Stimulated activated memory B cell treated with anti-CD40 and anti-IgM and Interleukin-4, amounts not matched to agents 10 μg/mL and 1 μg/mL and 100 μg/mL, for 72 hours (primary cell): ENCODE measurements around the gene CTU2.
A peak's percentile ranks its signal among the peaks of the same experiment; 100 is the strongest.
"Not testable (repeated sequence)": the region's sequence is repeated elsewhere in the genome, so short reads cannot be mapped to it uniquely, and the experiment has no call there.

ENCODE experiments used
- ATAC-seq: fragments of 150-1000 bp; cut with Tn5 transposase; 2 replicates; pipeline ENCODE4 v1.10.0; 2021
- H3K27ac Mint-ChIP-seq: one replicate; pipeline ENCODE4 v1.8.0; 2022; ENCODE audit warnings: mild to moderate bottlenecking, mixed read lengths
- H3K27me3 Mint-ChIP-seq: one replicate; pipeline ENCODE4 v1.8.0; 2022; ENCODE audit warnings: mixed read lengths
- H3K36me3 Mint-ChIP-seq: one replicate; pipeline ENCODE4 v1.8.0; 2022; ENCODE audit warnings: mixed read lengths
- H3K4me1 Mint-ChIP-seq: one replicate; pipeline ENCODE4 v1.8.0; 2022; ENCODE audit warnings: mixed read lengths
- H3K4me3 Mint-ChIP-seq: one replicate; pipeline ENCODE4 v1.8.0; 2022; ENCODE audit warnings: mild to moderate bottlenecking, moderate library complexity, mixed read lengths
- H3K9me3 Mint-ChIP-seq: one replicate; pipeline ENCODE4 v1.8.0; 2022; ENCODE audit warnings: mixed read lengths

CTU2 gene

DNA sequence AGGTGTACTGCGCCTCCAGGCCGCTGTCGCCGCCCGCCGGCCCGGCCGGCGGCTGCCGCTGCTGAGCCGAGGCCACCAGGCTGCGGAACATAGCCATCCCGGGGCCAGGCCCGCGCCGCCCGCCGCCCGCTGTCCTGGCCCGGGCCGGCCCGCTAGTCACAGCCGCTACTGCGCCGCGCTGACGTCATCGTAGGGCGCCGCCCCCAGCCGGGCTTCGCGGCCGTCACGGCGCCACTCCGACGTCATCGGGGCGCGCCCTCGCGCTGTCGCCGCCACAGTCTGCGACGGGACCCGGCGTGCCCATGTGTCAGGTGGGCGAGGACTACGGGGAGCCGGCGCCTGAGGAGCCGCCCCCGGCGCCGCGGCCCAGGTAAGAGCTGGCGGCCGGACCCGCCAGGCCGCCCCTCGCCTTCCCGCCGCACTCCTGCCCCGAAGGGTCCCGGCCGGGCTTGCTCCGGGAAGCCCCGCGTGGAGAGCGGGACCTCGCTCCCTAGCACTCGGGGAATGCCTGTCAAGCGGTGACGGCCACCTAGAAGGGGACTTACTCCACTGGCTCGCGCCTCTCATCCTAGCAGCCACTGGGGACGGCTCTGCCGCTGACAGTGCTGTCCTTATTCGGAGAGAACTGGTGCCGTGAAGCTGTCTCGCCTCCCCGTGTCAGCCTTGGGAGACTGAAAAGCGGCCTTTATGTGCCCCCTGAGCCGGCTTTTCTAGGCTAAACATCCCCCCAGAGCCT is at the start of gene CTU2, which contains the start of gene RNF166:
Gene CTU2 (plus strand): TSS at position 275 of the 736 bp plus-strand sequence. CDS start 28 bp downstream, at position 303.
Gene RNF166 (minus strand): TSS at position 180 of the 736 bp plus-strand sequence. CDS start 83 bp downstream, at position 97.
- peak; percentile 86 for ATAC-seq
- Mint-ChIP-seq H3K36me3 (no peaks in the 10 kb centered on the region), H3K4me3 (peak within 1 kb of the TSS; percentile 73), H3K9me3 (no peaks in the 10 kb centered on the region), H3K4me1 (peaks cover 70% of the 10 kb centered on the region), H3K27ac (peak within 1 kb of the TSS; percentile 61), H3K27me3 (no peaks in the 10 kb centered on the region)

- H3K36me3 Mint-ChIP-seq, result peaks cover 34% of the 10 kb centered on the region
- no peak overlapping the region for H3K4me3 Mint-ChIP-seq
- H3K27ac Mint-ChIP-seq, result no peak overlapping the region
- H3K4me1 Mint-ChIP-seq, result peaks cover 30% of the 10 kb centered on the region
- no peak for ATAC-seq
- H3K27me3 Mint-ChIP-seq, result no peaks in the 10 kb centered on the region
- H3K9me3 Mint-ChIP-seq, result no peaks in the 10 kb centered on the region
Observed at GRCh38 chr16:88657371-88657770, 48.9 kb upstream of the CTU2 start.

DNA sequence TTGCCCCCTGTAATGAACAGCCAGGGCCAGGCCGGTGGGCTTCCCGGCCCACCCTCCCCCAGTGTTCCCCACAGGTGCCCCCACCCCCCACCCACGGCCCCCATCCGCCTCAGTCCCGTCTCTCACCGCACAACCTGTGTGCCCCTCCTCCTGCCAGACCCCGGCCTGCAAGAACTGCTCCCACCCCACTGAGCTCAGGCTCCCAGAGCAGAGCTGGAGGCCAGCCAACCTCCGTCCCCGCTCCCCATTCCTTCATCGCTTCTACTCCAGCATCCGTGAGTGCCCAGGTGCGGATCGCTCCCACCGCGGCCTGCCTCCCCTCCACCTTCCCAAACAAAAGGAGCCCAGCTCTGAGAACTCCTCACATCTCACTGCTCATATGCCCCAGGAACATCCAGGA is 47.6 kb upstream of the CTU2 start:
- Mint-ChIP-seq H3K27me3 (no peaks in the 10 kb centered on the region), H3K4me1 (peaks cover 28% of the 10 kb centered on the region), H3K4me3 (no peak overlapping the region), H3K27ac (peak overlapping the region; percentile 14), H3K9me3 (no peaks in the 10 kb centered on the region), H3K36me3 (peaks cover 26% of the 10 kb centered on the region)
- no peak for ATAC-seq

DNA sequence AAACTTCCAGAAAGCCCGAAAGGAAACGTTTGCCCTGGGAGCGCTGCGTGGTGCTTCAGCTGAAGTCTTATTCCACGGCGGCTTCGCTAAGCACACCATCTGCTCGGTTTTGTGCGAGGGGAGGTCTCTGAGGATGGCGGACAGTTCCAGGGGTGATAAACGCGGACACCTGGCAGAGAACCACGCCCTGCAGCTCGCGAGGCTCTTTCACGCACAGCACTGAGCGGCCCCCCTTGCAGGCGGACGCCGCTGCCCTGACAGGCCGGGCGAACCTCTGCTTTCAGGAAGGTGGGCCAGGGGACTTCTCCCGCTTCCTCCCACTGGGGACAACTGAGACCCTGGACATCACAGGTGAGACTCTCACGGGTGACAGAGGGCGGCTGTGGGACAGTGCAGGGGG is 47.1 kb upstream of the CTU2 start:
- no peak for ATAC-seq
- Mint-ChIP-seq H3K4me1 (peaks cover 31% of the 10 kb centered on the region), H3K27me3 (no peaks in the 10 kb centered on the region), H3K36me3 (peaks cover 23% of the 10 kb centered on the region), H3K4me3 (no peak overlapping the region), H3K9me3 (no peaks in the 10 kb centered on the region), H3K27ac (peak overlapping the region; percentile 14)

GRCh38 chr16:88661468-88661867 is 44.8 kb upstream of the CTU2 start:
- no peak for ATAC-seq
- peaks cover 28% of the 10 kb centered on the region for H3K4me1 Mint-ChIP-seq
- H3K4me3 Mint-ChIP-seq, result peak overlapping the region; percentile 84
- no peaks in the 10 kb centered on the region for H3K27me3 Mint-ChIP-seq
- H3K36me3 Mint-ChIP-seq, result peaks cover 13% of the 10 kb centered on the region
- no peaks in the 10 kb centered on the region for H3K9me3 Mint-ChIP-seq
- peak overlapping the region; percentile 93 for H3K27ac Mint-ChIP-seq

DNA sequence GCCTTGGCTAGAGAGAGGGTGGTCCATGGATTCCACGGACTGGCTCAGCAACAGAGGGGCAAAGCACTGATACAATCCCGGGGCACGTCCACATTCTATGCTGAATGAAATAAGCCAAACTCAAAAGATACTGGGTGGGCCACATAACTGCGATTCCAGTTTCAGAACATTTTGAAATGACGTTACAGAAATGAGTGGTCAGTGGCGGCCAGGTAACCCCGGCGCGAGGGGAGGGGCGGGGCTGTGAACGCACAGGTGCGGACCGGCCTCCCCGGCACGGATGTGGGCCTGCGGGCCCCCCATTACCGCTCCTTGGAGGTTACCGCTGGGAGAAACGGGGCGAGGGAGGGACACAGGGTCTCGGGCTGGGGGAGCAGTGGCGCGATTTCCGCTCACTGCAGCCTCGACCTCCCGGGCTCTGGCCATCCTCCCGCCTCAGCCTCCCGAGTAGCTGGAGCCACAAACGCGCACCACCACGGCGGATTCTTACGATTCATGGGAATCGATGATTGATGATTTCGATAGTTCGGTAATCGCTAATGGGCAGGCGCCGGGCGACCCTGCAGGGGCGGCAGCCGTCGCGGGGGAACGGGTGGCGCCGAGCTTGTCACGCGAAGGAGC is 44.0 kb upstream of the CTU2 start:
- ATAC-seq, result no peak
- no peaks in the 10 kb centered on the region for H3K27me3 Mint-ChIP-seq
- peak overlapping the region; percentile 84 for H3K4me3 Mint-ChIP-seq

DNA sequence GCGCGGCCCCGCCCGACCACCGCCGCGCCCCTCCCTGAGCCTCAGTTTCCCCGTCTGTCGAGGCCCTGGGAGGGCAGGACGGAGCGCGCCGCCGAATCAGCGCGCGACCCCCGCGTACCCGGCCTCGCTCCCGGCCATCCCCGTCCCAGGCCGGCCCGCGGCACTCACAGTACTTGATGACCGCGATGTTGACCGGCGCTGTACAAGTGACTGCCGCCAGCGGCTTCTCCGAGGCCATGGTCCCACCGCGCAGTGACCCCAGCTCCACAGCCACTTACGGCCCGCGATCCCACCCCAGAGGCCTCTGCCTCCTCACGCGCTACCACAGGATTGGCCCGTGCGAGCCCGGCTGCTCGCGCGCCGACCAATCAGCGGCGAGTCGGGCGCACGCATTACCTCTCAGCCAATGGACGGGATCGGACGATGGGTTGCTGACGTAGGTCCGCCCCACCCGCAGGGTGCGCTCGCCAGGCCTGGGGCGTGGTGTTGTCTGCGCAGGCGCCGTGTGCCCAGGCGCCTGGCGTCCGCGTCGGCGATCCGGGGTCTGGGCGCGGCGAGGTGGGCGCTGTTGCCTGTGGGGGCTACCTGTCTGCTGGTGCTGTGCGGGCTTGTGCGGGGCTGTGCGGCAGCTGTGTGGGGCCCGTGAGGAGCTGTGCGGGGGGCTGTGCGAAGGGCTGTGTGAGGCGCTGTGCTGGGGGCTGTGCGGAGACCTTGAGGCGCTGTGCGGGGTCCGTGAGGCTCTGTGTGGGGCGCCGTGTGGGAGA is 43.3 kb upstream of the CTU2 start, which contains the start of gene MVD:
Gene MVD (minus strand): TSS at position 249 of the 764 bp plus-strand sequence. CDS start 11 bp downstream, at position 238.
- peaks cover 12% of the 10 kb centered on the region for H3K36me3 Mint-ChIP-seq
- H3K9me3 Mint-ChIP-seq, result no peaks in the 10 kb centered on the region
- peak within 1 kb of the TSS; percentile 84 for H3K4me3 Mint-ChIP-seq
- peaks cover 34% of the 10 kb centered on the region for H3K4me1 Mint-ChIP-seq
- peak; percentile 99 for ATAC-seq
- peak within 1 kb of the TSS; percentile 93 for H3K27ac Mint-ChIP-seq
- no peaks in the 10 kb centered on the region for H3K27me3 Mint-ChIP-seq

More for the DNA sequence above, 44.0 kb upstream of the CTU2 start:
- peaks cover 31% of the 10 kb centered on the region for H3K4me1 Mint-ChIP-seq
- H3K27ac Mint-ChIP-seq, result peak overlapping the region; percentile 93
- peaks cover 12% of the 10 kb centered on the region for H3K36me3 Mint-ChIP-seq
- no peaks in the 10 kb centered on the region for H3K9me3 Mint-ChIP-seq

DNA sequence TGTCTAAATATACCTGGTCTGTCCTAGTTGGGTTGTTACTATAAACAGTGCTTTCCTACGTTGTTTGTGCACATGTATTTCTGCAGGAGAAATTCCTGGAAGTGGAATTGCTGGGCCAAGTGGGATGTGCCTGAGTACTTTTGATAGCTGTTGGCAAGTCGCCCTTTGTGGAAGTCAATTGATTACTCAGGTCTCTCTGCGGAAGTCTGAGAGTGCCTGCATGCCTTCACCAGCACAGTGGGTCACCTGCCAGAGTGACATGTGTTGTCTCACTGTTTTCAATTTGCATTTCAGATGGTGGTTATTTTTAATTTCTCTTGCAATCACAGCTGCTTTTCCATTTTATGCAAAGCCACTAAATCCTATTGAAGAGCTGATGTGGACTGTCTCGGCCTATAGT is 41.2 kb upstream of the CTU2 start:
- Mint-ChIP-seq H3K27ac (no peak overlapping the region), H3K36me3 (peaks cover 15% of the 10 kb centered on the region), H3K27me3 (no peaks in the 10 kb centered on the region), H3K4me3 (peak overlapping the region; percentile 5), H3K4me1 (peaks cover 27% of the 10 kb centered on the region), H3K9me3 (no peaks in the 10 kb centered on the region)
- no peak for ATAC-seq

GRCh38 chr16:88665570-88665969 is 40.7 kb upstream of the CTU2 start:
- H3K9me3 Mint-ChIP-seq, result no peaks in the 10 kb centered on the region
- ATAC-seq, result no peak
- H3K4me3 Mint-ChIP-seq, result no peak overlapping the region
- no peak overlapping the region for H3K27ac Mint-ChIP-seq
- peaks cover 15% of the 10 kb centered on the region for H3K36me3 Mint-ChIP-seq
- H3K27me3 Mint-ChIP-seq, result no peaks in the 10 kb centered on the region
- peaks cover 27% of the 10 kb centered on the region for H3K4me1 Mint-ChIP-seq

- H3K27me3 Mint-ChIP-seq, result no peaks in the 10 kb centered on the region
- peaks cover 12% of the 10 kb centered on the region for H3K4me1 Mint-ChIP-seq
- ATAC-seq, result no peak
- H3K9me3 Mint-ChIP-seq, result no peaks in the 10 kb centered on the region
- peaks cover 15% of the 10 kb centered on the region for H3K36me3 Mint-ChIP-seq
- no peak overlapping the region for H3K4me3 Mint-ChIP-seq
- no peak overlapping the region for H3K27ac Mint-ChIP-seq
Observed at GRCh38 chr16:88667461-88667860, 38.8 kb upstream of the CTU2 start.

DNA sequence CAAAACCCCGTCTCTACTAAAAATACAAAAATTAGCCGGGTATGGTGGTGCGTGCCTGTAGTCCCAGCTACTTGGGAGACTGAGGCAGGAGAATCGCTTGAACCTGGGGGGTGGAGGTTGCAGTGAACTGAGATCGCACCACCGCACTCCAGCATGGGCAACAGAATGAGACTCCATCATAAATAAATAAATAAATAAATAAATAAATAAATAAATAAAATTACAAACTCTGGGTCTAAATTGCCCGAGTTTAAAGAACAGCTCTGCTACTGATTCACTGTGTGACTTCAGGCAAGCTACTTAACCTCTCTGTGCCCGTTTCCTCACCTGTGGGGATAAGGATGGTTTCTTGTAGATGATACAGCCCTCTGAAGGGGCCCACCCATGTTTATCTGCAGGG is 36.8 kb upstream of the CTU2 start:
- ATAC-seq, H3K27me3 Mint-ChIP-seq, H3K27ac Mint-ChIP-seq, H3K4me3 Mint-ChIP-seq, H3K9me3 Mint-ChIP-seq: not testable (repeated sequence)
- H3K36me3 Mint-ChIP-seq, result peaks cover 29% of the 10 kb centered on the region
- peaks cover 14% of the 10 kb centered on the region for H3K4me1 Mint-ChIP-seq

DNA sequence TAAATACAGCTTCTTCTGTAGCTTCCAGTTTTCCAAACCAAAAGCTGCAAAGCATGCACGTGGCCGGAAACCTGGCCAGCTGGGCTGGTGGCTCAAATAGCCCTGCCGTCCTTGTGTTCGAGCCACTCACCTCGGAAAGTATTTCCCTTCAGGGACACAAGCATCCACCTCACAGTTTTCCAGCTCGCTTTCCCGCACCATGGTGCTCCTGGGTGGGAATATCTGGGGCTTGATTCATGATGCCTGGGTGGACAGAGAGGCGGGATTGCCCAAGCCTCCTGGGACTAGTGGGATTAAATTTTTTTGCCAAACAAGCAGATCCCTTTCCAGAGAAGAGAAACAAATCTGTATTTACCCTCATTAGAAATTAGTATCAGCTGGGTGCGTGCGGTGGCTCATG is 36.3 kb upstream of the CTU2 start:
- Mint-ChIP-seq H3K4me1 (peaks cover 14% of the 10 kb centered on the region), H3K27ac (no peak overlapping the region), H3K36me3 (peaks cover 29% of the 10 kb centered on the region), H3K9me3 (no peaks in the 10 kb centered on the region), H3K4me3 (no peak overlapping the region), H3K27me3 (no peaks in the 10 kb centered on the region)
- ATAC-seq, result no peak

GRCh38 chr16:88671806-88672205 is 34.5 kb upstream of the CTU2 start:
- Mint-ChIP-seq H3K27ac (no peak overlapping the region), H3K4me1 (peaks cover 14% of the 10 kb centered on the region), H3K4me3 (no peak overlapping the region), H3K36me3 (peaks cover 23% of the 10 kb centered on the region), H3K9me3 (no peaks in the 10 kb centered on the region), H3K27me3 (no peaks in the 10 kb centered on the region)
- no peak for ATAC-seq

DNA sequence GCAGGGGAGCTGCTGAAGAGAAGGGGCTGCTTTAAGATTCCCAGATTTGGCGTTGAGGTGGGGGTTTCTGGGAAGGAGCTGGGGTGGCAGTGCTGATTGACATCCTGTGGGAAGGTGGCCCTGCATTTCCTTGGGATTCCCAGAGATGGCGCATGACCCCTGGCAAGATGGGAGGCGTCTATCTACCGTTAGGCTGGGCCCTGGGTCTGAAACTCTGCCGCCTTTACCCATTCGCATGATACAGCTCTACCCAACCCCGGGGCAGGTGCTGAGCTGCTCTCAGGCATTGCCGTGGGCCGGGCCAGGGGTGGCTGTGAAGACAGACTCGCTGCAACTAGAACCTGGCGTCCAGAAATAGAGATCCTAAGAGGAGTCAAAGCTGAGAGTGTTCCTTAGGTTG is 33.5 kb upstream of the CTU2 start:
- H3K9me3 Mint-ChIP-seq, result no peaks in the 10 kb centered on the region
- peaks cover 8% of the 10 kb centered on the region for H3K4me1 Mint-ChIP-seq
- H3K27me3 Mint-ChIP-seq, result no peaks in the 10 kb centered on the region
- H3K4me3 Mint-ChIP-seq, result no peak overlapping the region
- H3K36me3 Mint-ChIP-seq, result peaks cover 23% of the 10 kb centered on the region
- no peak overlapping the region for H3K27ac Mint-ChIP-seq
- ATAC-seq, result no peak

GRCh38 chr16:88673716-88674379 is 32.5 kb upstream of the CTU2 start:
- ATAC-seq, result peak; percentile 69
- peaks cover 8% of the 10 kb centered on the region for H3K4me1 Mint-ChIP-seq
- H3K27ac Mint-ChIP-seq, result peak overlapping the region; percentile 57
- H3K4me3 Mint-ChIP-seq, result no peak overlapping the region
- no peaks in the 10 kb centered on the region for H3K9me3 Mint-ChIP-seq
- H3K27me3 Mint-ChIP-seq, result no peaks in the 10 kb centered on the region
- peaks cover 16% of the 10 kb centered on the region for H3K36me3 Mint-ChIP-seq
